ENCODE data around the gene SUGP1. TPM values are rescaled to one million over a fixed set of nuclear protein-coding genes. Genes with fewer than 3 reads are reported as not detected.

SUGP1 gene
- total RNA-seq, 6 experiments from 2014 or later: 19.7 to 25.9 (median 23.6) TPM

GRCh38 chr19:19229701-19230100 is 90.6 kb downstream of the SUGP1 start:
- 70% methylated on average over 3 of the region's 3 CpGs for WGBS (ENCODE audit: insufficient coverage, low coverage, low lambda C conversion rate, missing lambda C conversion rate)
- Histone ChIP-seq H3K36me3 (no peaks in the 10 kb centered on the region), H3K4me3 (no peak overlapping the region), H3K27me3 (no peaks in the 10 kb centered on the region), H3K27ac (no peak overlapping the region), H3K9me3 (peaks cover 0 to 3% (median 0%) of the 10 kb centered on the region in 4 donors), H3K4me1 (peaks cover 0 to 10% (median 3%) of the 10 kb centered on the region in 4 donors)
- no peak for TF ChIP-seq POLR2A (IDR thresholded peaks at IDR 0.05)
- TF ChIP-seq CTCF (IDR thresholded peaks at IDR 0.05): no peak
- intact Hi-C loops (cut with DNase I): no loop called here
- ATAC-seq (no peak), DNase-seq (no peak)

- intact Hi-C loops (cut with DNase I): no loop called here
- Histone ChIP-seq H3K36me3 (no peaks in the 10 kb centered on the region), H3K27ac (no peak overlapping the region), H3K4me3 (no peak overlapping the region), H3K27me3 (no peaks in the 10 kb centered on the region), H3K9me3 (no peaks in the 10 kb centered on the region), H3K4me1 (peaks cover 0 to 10% (median 3%) of the 10 kb centered on the region in 4 donors)
- ATAC-seq (no peak), DNase-seq (no peak)
- TF ChIP-seq CTCF (IDR thresholded peaks at IDR 0.05) (no peak), POLR2A (IDR thresholded peaks at IDR 0.05) (no peak)
- WGBS (ENCODE audit: insufficient coverage, low coverage, low lambda C conversion rate, missing lambda C conversion rate): no CpG with 5 or more reads among the region's 4 CpGs
These were observed 93.1 kb downstream of the SUGP1 start for GRCh38 chr19:19227217-19227616.

GRCh38 chr19:19226663-19227062 is 93.6 kb downstream of the SUGP1 start:
- DNase-seq (no peak), ATAC-seq (no peak)
- Histone ChIP-seq H3K4me3 (no peak overlapping the region), H3K4me1 (peaks cover 0 to 10% (median 3%) of the 10 kb centered on the region in 4 donors), H3K27me3 (no peaks in the 10 kb centered on the region), H3K9me3 (no peaks in the 10 kb centered on the region), H3K36me3 (no peaks in the 10 kb centered on the region), H3K27ac (no peak overlapping the region)
- TF ChIP-seq CTCF (IDR thresholded peaks at IDR 0.05) (no peak), POLR2A (IDR thresholded peaks at IDR 0.05) (no peak)
- intact Hi-C loops (cut with DNase I): no loop called here
- WGBS (ENCODE audit: insufficient coverage, low coverage, low lambda C conversion rate, missing lambda C conversion rate): 58% methylated on average over 4 of the region's 10 CpGs

- Histone ChIP-seq H3K27ac (no peak overlapping the region), H3K4me3 (no peak overlapping the region), H3K27me3 (no peaks in the 10 kb centered on the region), H3K9me3 (no peaks in the 10 kb centered on the region), H3K36me3 (no peaks in the 10 kb centered on the region), H3K4me1 (peaks cover 0 to 10% (median 3%) of the 10 kb centered on the region in 4 donors)
- ATAC-seq (no peak), DNase-seq (no peak)
- TF ChIP-seq CTCF (IDR thresholded peaks at IDR 0.05) (no peak), POLR2A (IDR thresholded peaks at IDR 0.05) (no peak)
- intact Hi-C loops (cut with DNase I): no loop called here
- 40% methylated on average over 1 of the region's 5 CpGs for WGBS (ENCODE audit: insufficient coverage, low coverage, low lambda C conversion rate, missing lambda C conversion rate)
These were observed 94.1 kb downstream of the SUGP1 start for GRCh38 chr19:19226204-19226603.

Small RNA genes within 50 kb of the gene (small RNA-seq; reads per million reads assigned to genes)
- gene RNU6-1028P: 0 reads per million in 2 experiments

Other genes with a start within 250 kb of the SUGP1 start
- 10 to 100 TPM; 20.2 to 29.4 (median 22.2) TPM for gene TMEM161A, start 182.0 kb downstream of the SUGP1 start, total RNA-seq
- gene MEF2B, start 150.2 kb downstream of the SUGP1 start, total RNA-seq: 1 to 10 TPM in 2 of 6 experiments, under 1 TPM in 2, not detected in 2; 0.24 to 2.1 (median 0.97) TPM
- gene BORCS8, start 128.4 kb downstream of the SUGP1 start, total RNA-seq: 10 to 100 TPM in 3 of 6 experiments, 1 to 10 TPM in 3; 6.0 to 12.2 (median 9.8) TPM
- 10 to 100 TPM; 13.8 to 21.2 (median 17.3) TPM for gene RFXANK, start 128.3 kb downstream of the SUGP1 start, total RNA-seq
- gene NR2C2AP, start 117.1 kb downstream of the SUGP1 start, total RNA-seq: 10 to 100 TPM in 1 of 6 experiments, 1 to 10 TPM in 5; 2.6 to 11.3 (median 5.4) TPM
- under 1 TPM in 4 of 6 experiments, not detected in 2; 0.04 to 0.07 (median 0.06) TPM for gene NCAN, start 108.6 kb downstream of the SUGP1 start, total RNA-seq
- gene TM6SF2, start 47.2 kb downstream of the SUGP1 start, total RNA-seq: 10 to 100 TPM; 10.9 to 64.1 (median 25.3) TPM
- 10 to 100 TPM; 10.4 to 30.4 (median 19.3) TPM for gene MAU2, start 320 bp upstream of the SUGP1 start, total RNA-seq
- 10 to 100 TPM; 23.9 to 59.6 (median 39.2) TPM for gene GATAD2A, start 85.2 kb upstream of the SUGP1 start, total RNA-seq
- 1 to 10 TPM in 4 of 6 experiments, under 1 TPM in 2; 0.53 to 2.9 (median 1.1) TPM for gene TSSK6, start 195.0 kb upstream of the SUGP1 start, total RNA-seq
- gene NDUFA13, start 195.7 kb upstream of the SUGP1 start, total RNA-seq: 100 to 1,000 TPM in 4 of 6 experiments, 10 to 100 TPM in 2; 20.8 to 202 (median 154) TPM
- gene YJEFN3, start 208.4 kb upstream of the SUGP1 start, total RNA-seq: 1 to 10 TPM in 4 of 6 experiments, under 1 TPM in 2; 0.31 to 4.2 (median 1.8) TPM
- under 1 TPM in 4 of 6 experiments, not detected in 2; 0.05 to 0.33 (median 0.19) TPM for gene CILP2, start 217.8 kb upstream of the SUGP1 start, total RNA-seq